HepG2 (cell line): Measurements from ENCODE around the gene ENTHD1. TPM values are rescaled to one million over a fixed set of nuclear protein-coding genes. Genes with fewer than 3 reads are reported as not detected.

Experiments
- ATAC-seq: fragments of 200-7000 bp; cut with Tn5 transposase; 3 replicates; pipeline ENCODE4 v1.9.1; 2020; ENCODE audit warnings: mild to moderate bottlenecking, moderate library complexity
- BruUV-seq: library from RNA; stranded (reverse); fragments of 400-500 nt; replicated peaks from 2 replicates; lab custom pipeline; 2021; lab: Mats Ljungman, UMichigan
- CTCF ChIA-PET: fragments of 300-600 bp; formaldehyde crosslinking; extraction: SDS; loops from one replicate; lab custom pipeline; 2021; ENCODE audit warnings: low total read pairs, inconsistent platforms, low intra/inter-chr PET ratio; lab: Yijun Ruan, JAX
- POLR2A ChIA-PET: fragments of 350-600 bp; sonication (Branson Sonifier 250); formaldehyde crosslinking; loops from one replicate; lab custom pipeline; 2020; ENCODE audit warnings: antibody characterized with exemption, inconsistent platforms; lab: Yijun Ruan, JAX
- DNase-seq: peaks from one replicate; pipeline ENCODE4 v3.0.0-alpha.2; 2015; ENCODE audit warnings: low spot score
- FAIRE-seq: peaks from 3 replicates; lab custom pipeline; 2011; peaks lifted over from hg19 to GRCh38; lab: Jason Lieb, UNC
- H2AFZ ChIP-seq: one replicate; pipeline ENCODE4 v1.6.1; 2011; ENCODE audit warnings: low read length, inconsistent platforms
- H3K27ac ChIP-seq: fragments of 300-600 bp; 3 replicates; pipeline ENCODE4 v1.8.0; 2011; ENCODE audit warnings: mixed run types, mild to moderate bottlenecking, mixed read lengths, low read length, inconsistent platforms; ENCODE audit not compliant: insufficient read depth; ENCODE audit errors: extremely low read length
- H3K27me3 ChIP-seq, 2 experiments: fragments of 200-600 bp in 1 of 2; 2 replicates in 1 of 2; 3 replicates in 1 of 2; pipeline versions ENCODE4 v1.6.0 to v1.8.0; 2011; ENCODE audit warnings: low read length in 2 of 2, mild to moderate bottlenecking in 2 of 2, moderate library complexity in 2 of 2, inconsistent platforms in 1 of 2; ENCODE audit not compliant: insufficient read depth in 2 of 2, control insufficient read depth in 1 of 2
- H3K36me3 ChIP-seq, 2 experiments: fragments of 200-600 bp in 1 of 2; replicated peaks in 1 of 2; 2 replicates in 1 of 2; 3 replicates in 1 of 2; pipeline versions ENCODE4 v1.5.1 to v1.8.0; 2011; ENCODE audit warnings: low read length in 2 of 2, inconsistent platforms in 1 of 2; ENCODE audit not compliant: insufficient read depth in 2 of 2, control insufficient read depth in 1 of 2
- H3K4me1 ChIP-seq: 2 replicates; pipeline ENCODE4 v1.5.1; 2012; ENCODE audit warnings: low read length, inconsistent platforms; ENCODE audit not compliant: insufficient read depth
- H3K4me2 ChIP-seq: 2 replicates; pipeline ENCODE4 v1.6.0; 2011; ENCODE audit warnings: low read depth, low read length, inconsistent platforms
- H3K4me3 ChIP-seq, 3 experiments: fragments of 200-600 bp in 1 of 3; sonication (generic), shearing (Covaris generic) in 1 of 3; replicated peaks in 1 of 3; 2 replicates each; pipeline ENCODE4 v1.5.1; 2011 to 2016; ENCODE audit warnings: low read length in 3 of 3, inconsistent platforms in 2 of 3, low read depth in 2 of 3, mild to moderate bottlenecking in 2 of 3, control low read depth in 1 of 3, mixed read lengths in 1 of 3; ENCODE audit not compliant: insufficient read depth in 1 of 3
- H3K79me2 ChIP-seq: one replicate; pipeline ENCODE4 v1.6.1; 2011; ENCODE audit warnings: low read length, inconsistent platforms; ENCODE audit not compliant: insufficient read depth
- H3K9ac ChIP-seq: 2 replicates; pipeline ENCODE4 v1.6.0; 2011; ENCODE audit warnings: mild to moderate bottlenecking, low read depth, low read length, inconsistent platforms; ENCODE audit not compliant: insufficient read depth
- H3K9me3 ChIP-seq: 2 replicates; pipeline ENCODE4 v1.5.1; 2012; ENCODE audit warnings: mild to moderate bottlenecking, low read length
- H4K20me1 ChIP-seq: 2 replicates; pipeline ENCODE4 v1.6.0; 2011; ENCODE audit warnings: inconsistent platforms, mild to moderate bottlenecking, low read length, moderate library complexity; ENCODE audit not compliant: insufficient read depth
- NPAS2 ChIP-seq: sonication (generic); formaldehyde crosslinking; IDR thresholded peaks from 2 replicates; pipeline ENCODE4 v1.8.0; 2022; ENCODE audit warnings: mild to moderate bottlenecking, missing genetic modification reagents, borderline replicate concordance
- SP5 ChIP-seq: IDR thresholded peaks from 2 replicates; pipeline ENCODE4 v1.6.1; 2016; ENCODE audit warnings: low read depth, borderline replicate concordance
- ZNF569 ChIP-seq: sonication (generic); formaldehyde crosslinking; IDR thresholded peaks from 2 replicates; pipeline ENCODE4 v1.5.0; 2020; ENCODE audit warnings: mild to moderate bottlenecking, missing genetic modification reagents, moderate library complexity, borderline replicate concordance
- WGBS: methylation state at CpG from one replicate; pipeline ENCODE4 v1.1.6; 2017; ENCODE audit warnings: low lambda C conversion rate; 5-methylcytosine and 5-hydroxymethylcytosine counted together
- in situ Hi-C: cut with HindIII; loops from 2 replicates; pipeline ENCODE4 v1.10.0; 2017; ENCODE audit warnings: low pct_unique_long_range_greater_than_20kb; ENCODE audit not compliant: extremely low pct_ligation_motif_present
- intact Hi-C: fragments of 100-400 bp; cut with micrococcal nuclease; formaldehyde crosslinking; loops from one replicate; pipeline ENCODE4 v1.10.0; 2022; ENCODE audit not compliant: unreplicated experiment
- polyA plus RNA-seq, 8 experiments: library from polyadenylated mRNA; depleted of rRNA in 3 of 8; stranded (reverse) in 7 of 8; unstranded in 1 of 8; fragments of >200 nt; fragmentation: Illumina TruSeq in 4 of 8; extraction: Trizol in 4 of 8; gene quantifications; 2 replicates each; pipeline versions ENCODE4 v1.2.1 to v1.2.3, GENCODE V29; 2011 to 2016; ENCODE audit warnings: low read depth in 4 of 8, missing spikeins in 1 of 8, mixed read lengths in 1 of 8; ENCODE audit not compliant: insufficient read depth in 1 of 8
- total RNA-seq, 5 experiments: library from RNA; depleted of rRNA; stranded (reverse); fragments of >200 nt; fragmentation: Illumina TruSeq; extraction: Trizol; gene quantifications; 2 replicates each; pipeline ENCODE4 v1.2.3, GENCODE V29; 2016; ENCODE audit warnings: low read depth in 1 of 5
- TF ChIP-seq, protein P1 (sequence below): IDR thresholded peaks from 2 replicates; pipeline ENCODE4 v1.6.1; 2016; ENCODE audit warnings: missing compliant biosample characterization, missing genetic modification reagents, borderline replicate concordance

The ENTHD1 gene
- total and polyA plus RNA-seq, 2 of the 13 experiments (the other 11 are each of a cell fraction or from before 2014, with no cell fraction given): not detected

DNA sequence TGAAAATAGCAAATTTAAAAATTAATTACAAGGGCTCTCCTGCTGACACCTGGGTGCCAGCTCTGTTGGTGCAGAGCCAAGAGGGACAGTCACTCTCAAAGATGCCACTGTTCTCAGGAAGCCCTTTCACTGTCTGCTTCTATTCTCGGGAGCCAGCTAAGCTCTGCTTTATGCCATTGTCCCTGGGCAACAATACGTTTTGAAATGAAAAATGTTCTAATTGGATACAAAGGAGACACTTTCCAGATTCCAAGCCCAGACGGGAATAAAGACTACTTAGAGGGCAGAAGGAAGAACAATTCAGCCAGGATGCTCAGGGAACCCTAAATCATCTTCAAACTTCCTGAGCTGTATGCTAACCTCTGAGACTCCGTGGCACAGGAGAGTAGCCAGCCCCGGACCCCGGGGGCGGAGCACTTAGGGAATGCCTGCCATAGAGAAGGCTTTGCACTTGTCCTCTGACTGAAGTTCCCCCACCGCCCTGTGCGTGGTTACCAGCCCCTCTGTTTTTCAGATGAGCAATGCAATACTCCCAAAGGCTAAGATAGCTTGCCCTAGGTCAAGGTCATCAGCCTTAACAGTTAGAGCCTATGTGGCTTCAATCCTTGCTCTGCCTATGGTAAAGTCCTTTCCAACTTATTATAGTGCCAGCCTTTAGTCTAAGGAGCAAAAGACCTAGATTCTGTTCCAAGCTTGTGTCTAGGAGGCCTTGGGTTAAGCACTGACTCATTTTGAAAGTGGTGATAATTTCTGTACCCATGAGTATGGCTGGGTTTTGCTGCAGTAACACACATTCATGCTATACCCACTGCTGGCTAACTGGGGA is 172.1 kb downstream of the ENTHD1 start:
- POLR2A ChIA-PET: no interaction called here
- H3K27ac ChIP-seq: no peak overlapping the region
- no peak overlapping the region for H3K9ac ChIP-seq
- intact Hi-C loops: no loop called here
- no TSS peak for BruUV-seq
- CTCF ChIA-PET: no interaction called here
- H3K9me3 ChIP-seq: no peaks in the 10 kb centered on the region
- WGBS: 12% methylated on average over 7 of the region's 9 CpGs
- H2AFZ ChIP-seq: no peak overlapping the region
- FAIRE-seq: no peak
- H3K36me3 ChIP-seq: no peaks in the 10 kb centered on the region
- ATAC-seq: no peak
- no peaks in the 10 kb centered on the region for H4K20me1 ChIP-seq
- H3K79me2 ChIP-seq: no peaks in the 10 kb centered on the region
- peaks cover 0 to 35% of the 10 kb centered on the region in 2 experiments; a peak in 3 of 5 replicates for H3K27me3 ChIP-seq
- TF ChIP-seq, protein P1, sequence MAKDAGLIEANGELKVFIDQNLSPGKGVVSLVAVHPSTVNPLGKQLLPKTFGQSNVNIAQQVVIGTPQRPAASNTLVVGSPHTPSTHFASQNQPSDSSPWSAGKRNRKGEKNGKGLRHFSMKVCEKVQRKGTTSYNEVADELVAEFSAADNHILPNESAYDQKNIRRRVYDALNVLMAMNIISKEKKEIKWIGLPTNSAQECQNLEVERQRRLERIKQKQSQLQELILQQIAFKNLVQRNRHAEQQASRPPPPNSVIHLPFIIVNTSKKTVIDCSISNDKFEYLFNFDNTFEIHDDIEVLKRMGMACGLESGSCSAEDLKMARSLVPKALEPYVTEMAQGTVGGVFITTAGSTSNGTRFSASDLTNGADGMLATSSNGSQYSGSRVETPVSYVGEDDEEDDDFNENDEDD (CRISPR knock-in tag): no peak
- TF ChIP-seq SP5 (CRISPR knock-in tag): no peak
- TF ChIP-seq ZNF569 (CRISPR knock-in tag): no peak
- no peak for TF ChIP-seq NPAS2 (CRISPR knock-in tag)
- TF ChIP-seq, all 625 proteins: peak for 0
- no peak overlapping the region for H3K4me2 ChIP-seq
- DNase-seq: no peak
- no peak overlapping the region for H3K4me3 ChIP-seq
- in situ Hi-C loops: no loop called here
- peaks cover 8% of the 10 kb centered on the region; the same call in 1 of the 2 replicates for H3K4me1 ChIP-seq
